ENCODE results near the gene RBMS3. TPM values are rescaled to one million over a fixed set of nuclear protein-coding genes. Genes with fewer than 3 reads are reported as not detected.

RBMS3 gene
- total RNA-seq, 4 donors from 2014 or later = 3.8 to 18.7 (median 14.6) TPM

DNA sequence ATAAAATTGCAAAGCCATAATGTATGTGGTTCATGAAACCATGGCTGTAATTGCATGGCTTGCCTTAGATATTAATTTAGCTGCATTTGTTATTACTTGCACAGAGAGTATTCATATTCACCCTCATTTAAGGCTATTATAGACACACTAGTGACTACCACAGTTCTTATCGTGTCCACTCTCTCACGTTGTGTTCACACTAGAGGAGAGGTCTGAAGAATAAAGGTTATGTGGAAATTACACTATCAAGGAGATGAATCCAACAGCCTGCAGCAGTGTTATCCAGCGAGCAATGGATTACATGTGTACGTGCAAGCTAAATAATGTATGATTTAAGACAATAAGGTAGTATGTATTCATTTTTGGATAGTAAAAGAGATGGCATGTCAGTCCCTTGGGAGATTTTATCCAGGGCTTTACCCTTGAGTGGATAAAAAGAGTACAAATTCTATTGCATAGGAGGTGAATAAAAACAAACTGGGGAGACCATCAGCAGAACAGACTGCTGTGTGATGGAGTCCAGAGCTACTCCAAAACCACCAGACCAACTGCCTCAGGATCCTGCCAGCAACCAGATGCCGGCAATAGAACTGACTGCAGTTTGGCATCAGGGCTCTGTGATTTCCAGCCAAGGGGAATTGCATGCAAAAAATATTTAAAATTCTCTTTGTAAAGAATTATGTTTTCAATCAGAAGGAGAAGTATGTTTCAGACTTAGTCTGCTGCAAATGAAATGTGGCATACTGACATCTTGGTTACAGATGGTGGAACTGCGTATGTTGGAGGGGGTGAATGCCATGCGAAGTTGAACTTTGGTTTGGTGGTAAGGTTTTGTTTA is 146.6 kb downstream of the RBMS3 start:
- WGBS, 2 donors (ENCODE audit: low coverage in 1 of 2) = 69 to 85% methylated on average over 5 to 7 of the region's 7 CpGs
- peak overlapping the region in 3 of 4 donors; percentile 10 to 49 (median 18) for H3K27ac ChIP-seq

DNA sequence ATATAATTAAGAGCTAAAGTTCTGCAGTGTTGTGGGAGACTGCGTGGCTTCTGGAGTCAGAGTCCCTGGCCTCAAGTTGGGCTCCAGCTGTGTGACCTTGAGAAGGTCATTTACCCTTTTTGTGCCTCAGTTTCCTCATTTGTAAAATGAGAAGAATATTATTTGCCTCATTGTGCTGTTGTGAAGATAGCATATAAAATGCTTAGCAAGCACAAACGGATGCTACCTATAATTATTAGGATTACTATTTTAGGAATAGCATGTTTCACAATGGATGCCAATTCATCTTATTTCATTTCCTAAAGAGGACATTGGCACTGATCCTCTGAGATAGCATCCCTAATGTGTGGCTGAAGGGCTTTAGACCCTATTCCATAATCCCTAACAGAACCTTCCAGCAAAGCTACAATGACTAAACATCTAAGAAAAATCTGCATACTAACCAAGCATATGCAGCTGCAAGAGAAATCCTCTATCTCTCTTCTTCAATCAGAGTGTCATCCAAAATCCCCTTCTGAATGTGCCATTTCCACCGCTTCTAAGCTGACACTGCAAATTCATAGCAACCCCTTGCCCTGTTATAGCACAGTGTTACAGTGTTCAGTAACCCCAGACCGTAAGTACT is 148.3 kb downstream of the RBMS3 start:
- Histone ChIP-seq H3K27ac (peak overlapping the region in 3 of 4 donors; percentile 13 to 16 (median 14)), H3K36me3 (no peaks in the 10 kb centered on the region), H3K4me3 (no peak overlapping the region), H3K4me1 (peaks cover 0 to 14% (median 3%) of the 10 kb centered on the region in 4 donors), H3K27me3 (no peaks in the 10 kb centered on the region), H3K9me3 (no peaks in the 10 kb centered on the region)
- DNase-seq = no peak
- WGBS, 2 donors (ENCODE audit: low coverage in 1 of 2) = 52 to 68% methylated on average over 4 of the region's 4 CpGs
- no peak for TF ChIP-seq CTCF (IDR thresholded peaks at IDR 0.05)
- TF ChIP-seq POLR2AphosphoS5 (IDR thresholded peaks at IDR 0.05) = no peak
- TF ChIP-seq POLR2A (IDR thresholded peaks at IDR 0.05) = no peak
- TF ChIP-seq EP300 (IDR thresholded peaks at IDR 0.05; ENCODE audit: low read depth) = no peak
- in situ Hi-C loops (cut with MboI; ENCODE audit: low pct_ligation_motif_present in 1 of 4, low pct_unique_long_range_greater_than_20kb in 1 of 4, low sequenced_read_pairs in 3 of 4) (no loop called here), intact Hi-C loops (cut with DNase I; ENCODE audit: low total_unique reads) (no loop called here)

More for the DNA sequence above, 146.6 kb downstream of the RBMS3 start:
- no peak for DNase-seq
- no peaks in the 10 kb centered on the region for H3K9me3 ChIP-seq
- no peaks in the 10 kb centered on the region for H3K36me3 ChIP-seq
- peak in 1 of 3 donors; percentile 41 for TF ChIP-seq POLR2AphosphoS5 (IDR thresholded peaks at IDR 0.05)
- no peak for TF ChIP-seq CTCF (IDR thresholded peaks at IDR 0.05)
- TF ChIP-seq POLR2A (IDR thresholded peaks at IDR 0.05) = no peak
- intact Hi-C loops (cut with DNase I; ENCODE audit: low total_unique reads) = no loop called here
- H3K4me3 ChIP-seq = no peak overlapping the region
- H3K27me3 ChIP-seq = no peaks in the 10 kb centered on the region
- in situ Hi-C loops (cut with MboI; ENCODE audit: low pct_ligation_motif_present in 1 of 4, low pct_unique_long_range_greater_than_20kb in 1 of 4, low sequenced_read_pairs in 3 of 4) = no loop called here
- peaks cover 0 to 14% (median 3%) of the 10 kb centered on the region in 4 donors for H3K4me1 ChIP-seq

GRCh38 chr3:29430558-29430971 is 149.7 kb downstream of the RBMS3 start:
- H3K4me3 ChIP-seq = no peak overlapping the region
- H3K27me3 ChIP-seq = no peaks in the 10 kb centered on the region
- H3K27ac ChIP-seq = peak overlapping the region in 1 of 4 donors; percentile 10
- intact Hi-C loops (cut with DNase I; ENCODE audit: low total_unique reads) = no loop called here
- no peak for DNase-seq
- 43 to 76% methylated on average over 1 of the region's 1 CpG for WGBS, 2 donors (ENCODE audit: low coverage in 1 of 2)
- peaks cover 0 to 14% (median 3%) of the 10 kb centered on the region in 4 donors for H3K4me1 ChIP-seq
- in situ Hi-C loops (cut with MboI; ENCODE audit: low pct_ligation_motif_present in 1 of 4, low pct_unique_long_range_greater_than_20kb in 1 of 4, low sequenced_read_pairs in 3 of 4) = no loop called here
- TF ChIP-seq CTCF (IDR thresholded peaks at IDR 0.05) (no peak), POLR2A (IDR thresholded peaks at IDR 0.05) (no peak), EP300 (IDR thresholded peaks at IDR 0.05; ENCODE audit: low read depth) (no peak), POLR2AphosphoS5 (IDR thresholded peaks at IDR 0.05) (no peak)
- H3K36me3 ChIP-seq = no peaks in the 10 kb centered on the region
- H3K9me3 ChIP-seq = no peaks in the 10 kb centered on the region

DNA sequence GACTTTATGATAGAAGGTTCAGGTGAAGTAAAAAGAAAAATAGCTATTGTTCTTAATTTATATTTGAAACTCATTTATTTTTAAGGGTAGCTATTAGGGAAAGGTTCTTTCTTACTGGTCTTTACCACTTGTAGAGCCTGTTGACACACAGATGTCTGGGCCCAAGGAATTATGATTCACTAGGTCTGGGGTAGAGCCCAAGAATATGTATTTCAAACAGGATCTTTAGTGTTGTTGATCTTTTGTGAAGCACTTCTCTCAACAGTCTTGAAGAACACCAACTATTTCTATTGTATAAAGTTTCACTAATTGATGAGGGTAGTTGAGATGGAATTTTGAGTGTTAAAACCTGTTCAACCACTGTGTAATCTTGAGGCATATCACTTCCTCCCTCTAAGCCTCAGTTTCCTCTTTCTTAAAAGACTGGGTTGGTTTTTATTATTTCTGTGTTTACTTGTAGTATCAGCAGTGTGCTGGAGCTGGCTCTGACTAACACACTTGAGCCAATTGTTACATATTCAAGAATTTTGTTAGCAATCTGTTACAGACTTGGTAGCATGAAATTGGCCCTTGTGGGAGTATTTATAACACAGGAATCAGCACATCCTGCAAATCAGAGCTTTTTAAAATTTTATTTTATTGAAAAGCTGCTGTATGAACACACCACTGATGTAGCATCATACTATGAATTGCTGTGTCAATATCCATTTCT is 155.9 kb downstream of the RBMS3 start:
- Histone ChIP-seq H3K36me3 (no peaks in the 10 kb centered on the region), H3K27me3 (no peaks in the 10 kb centered on the region), H3K9me3 (no peaks in the 10 kb centered on the region), H3K4me3 (no peak overlapping the region), H3K27ac (no peak overlapping the region), H3K4me1 (peaks cover 0 to 6% (median 0%) of the 10 kb centered on the region in 4 donors)
- in situ Hi-C loops (cut with MboI; ENCODE audit: low pct_ligation_motif_present in 1 of 4, low pct_unique_long_range_greater_than_20kb in 1 of 4, low sequenced_read_pairs in 3 of 4) (no loop called here), intact Hi-C loops (cut with DNase I; ENCODE audit: low total_unique reads) (no loop called here)
- no peak for TF ChIP-seq POLR2AphosphoS5 (IDR thresholded peaks at IDR 0.05)
- no peak for TF ChIP-seq POLR2A (IDR thresholded peaks at IDR 0.05)
- TF ChIP-seq EP300 (IDR thresholded peaks at IDR 0.05; ENCODE audit: low read depth) = no peak
- no peak for TF ChIP-seq CTCF (IDR thresholded peaks at IDR 0.05)
- no peak for DNase-seq
